ENCODE results near the gene MAD1L1. TPM values are rescaled to one million over a fixed set of nuclear protein-coding genes. Genes with fewer than 3 reads are reported as not detected.
"Not testable (repeated sequence)": the region's sequence is repeated elsewhere in the genome, so short reads cannot be mapped to it uniquely, and the experiment has no call there.

MAD1L1 gene
- total RNA-seq, 1 donor from 2014 or later, result 57.4 TPM

GRCh38 chr7:2036786-2037185 is 196.0 kb downstream of the MAD1L1 start:
- DNase-seq (ENCODE audit: low read depth) (no peak), FAIRE-seq (no peak)
- Histone ChIP-seq H3K36me3 (ENCODE audit: control insufficient read depth, insufficient read depth, low read length) (no peaks in the 10 kb centered on the region), H3K27me3 (ENCODE audit: control insufficient read depth, insufficient read depth, low read length) (no peaks in the 10 kb centered on the region), H3K4me3 (ENCODE audit: low read depth, low read length) (no peak overlapping the region)
- no peak for TF ChIP-seq CTCF (IDR thresholded peaks at IDR 0.05; ENCODE audit: insufficient read depth, low read length, severe bottlenecking)

GRCh38 chr7:2036201-2036600 is 196.5 kb downstream of the MAD1L1 start:
- H3K27me3 ChIP-seq (ENCODE audit: control insufficient read depth, insufficient read depth, low read length); DNase-seq (ENCODE audit: low read depth); FAIRE-seq; H3K36me3 ChIP-seq (ENCODE audit: control insufficient read depth, insufficient read depth, low read length); H3K4me3 ChIP-seq (ENCODE audit: low read depth, low read length): not testable (repeated sequence)

GRCh38 chr7:2034291-2035201 is 198.2 kb downstream of the MAD1L1 start:
- FAIRE-seq, result no peak
- H3K36me3 ChIP-seq (ENCODE audit: control insufficient read depth, insufficient read depth, low read length), result no peaks in the 10 kb centered on the region

GRCh38 chr7:2033586-2034135 is 199.1 kb downstream of the MAD1L1 start:
- FAIRE-seq (no peak), DNase-seq (ENCODE audit: low read depth) (no peak)

More at GRCh38 chr7:2034291-2035201, 198.2 kb downstream of the MAD1L1 start:
- TF ChIP-seq CTCF (IDR thresholded peaks at IDR 0.05; ENCODE audit: insufficient read depth, low read length, severe bottlenecking), result no peak
- no peak for DNase-seq (ENCODE audit: low read depth)
- H3K4me3 ChIP-seq (ENCODE audit: low read depth, low read length), result no peak overlapping the region
- no peaks in the 10 kb centered on the region for H3K27me3 ChIP-seq (ENCODE audit: control insufficient read depth, insufficient read depth, low read length)

GRCh38 chr7:2032876-2033407 is 199.8 kb downstream of the MAD1L1 start:
- FAIRE-seq (no peak), DNase-seq (ENCODE audit: low read depth) (no peak)
- H3K36me3 ChIP-seq (ENCODE audit: control insufficient read depth, insufficient read depth, low read length), result no peaks in the 10 kb centered on the region
- no peaks in the 10 kb centered on the region for H3K27me3 ChIP-seq (ENCODE audit: control insufficient read depth, insufficient read depth, low read length)
- TF ChIP-seq CTCF (IDR thresholded peaks at IDR 0.05; ENCODE audit: insufficient read depth, low read length, severe bottlenecking), result no peak
- no peak overlapping the region for H3K4me3 ChIP-seq (ENCODE audit: low read depth, low read length)

More at GRCh38 chr7:2033586-2034135, 199.1 kb downstream of the MAD1L1 start:
- H3K27me3 ChIP-seq (ENCODE audit: control insufficient read depth, insufficient read depth, low read length), result no peaks in the 10 kb centered on the region
- no peak overlapping the region for H3K4me3 ChIP-seq (ENCODE audit: low read depth, low read length)
- H3K36me3 ChIP-seq (ENCODE audit: control insufficient read depth, insufficient read depth, low read length), result no peaks in the 10 kb centered on the region
- no peak for TF ChIP-seq CTCF (IDR thresholded peaks at IDR 0.05; ENCODE audit: insufficient read depth, low read length, severe bottlenecking)

Data from bronchial epithelial cell (primary cell).